DMS 273 (cell line): ENCODE data around the gene P4HB.
A peak's percentile ranks its signal among the peaks of the same experiment; 100 is the strongest.

Experiments used
- DNase-seq: peaks from one replicate; lab custom pipeline; 2025; ENCODE audit not compliant: unreplicated experiment; lab: John Stamatoyannopoulos, UW

P4HB gene

DNA sequence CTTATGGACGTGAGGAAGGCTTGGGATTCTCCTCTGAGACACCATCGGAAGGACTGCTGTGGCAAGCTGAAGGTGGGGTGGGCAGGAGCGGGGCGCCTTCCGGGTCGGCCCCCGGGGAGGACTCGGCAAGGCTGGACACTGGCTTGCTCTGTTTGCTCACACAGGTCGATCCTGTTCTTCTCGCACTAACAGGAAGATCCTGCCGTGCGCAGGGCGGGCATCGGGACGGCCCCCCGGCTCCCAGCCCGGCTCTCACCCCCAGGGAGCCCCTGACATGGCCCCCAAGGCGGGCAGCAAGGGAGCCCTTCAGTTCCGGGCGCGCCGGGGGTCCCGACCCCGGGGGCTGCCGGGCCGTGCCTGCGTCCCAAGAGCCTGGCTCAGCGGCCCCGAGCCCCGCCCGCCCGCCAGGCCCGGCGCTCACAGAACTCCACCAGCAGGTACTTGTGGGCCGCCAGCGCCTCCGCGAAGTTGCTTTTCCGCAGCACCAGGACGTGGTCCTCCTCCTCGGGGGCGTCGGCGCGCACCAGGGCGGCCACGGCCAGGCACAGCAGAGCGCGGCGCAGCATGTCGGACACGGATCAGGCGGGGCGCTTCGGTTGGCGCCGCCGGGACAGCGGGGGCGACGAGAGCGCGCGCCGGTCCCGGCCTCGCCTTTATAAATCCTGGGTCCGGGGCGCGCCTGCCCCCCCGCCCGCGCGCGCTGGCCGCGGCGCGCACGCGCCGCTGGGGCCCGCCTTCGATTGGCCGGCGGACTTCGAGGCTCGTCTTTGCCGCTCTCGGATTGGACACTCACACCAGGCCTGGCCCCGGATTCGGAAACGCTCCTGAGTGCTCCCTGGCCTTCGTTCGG is at the start of gene P4HB:
Gene P4HB, minus strand, starts transcription at position 630 of the 850 bp plus-strand sequence. Its CDS starts 64 bp downstream, at position 566.
- no peak for DNase-seq

GRCh38 chr17:81909231-81909630 is 48.9 kb upstream of the P4HB start:
- DNase-seq, result no peak

- no peak for DNase-seq
These were observed 48.5 kb upstream of the P4HB start for GRCh38 chr17:81908793-81909192.

GRCh38 chr17:81907219-81908145 is 47.1 kb upstream of the P4HB start:
- DNase-seq, result no peak

DNA sequence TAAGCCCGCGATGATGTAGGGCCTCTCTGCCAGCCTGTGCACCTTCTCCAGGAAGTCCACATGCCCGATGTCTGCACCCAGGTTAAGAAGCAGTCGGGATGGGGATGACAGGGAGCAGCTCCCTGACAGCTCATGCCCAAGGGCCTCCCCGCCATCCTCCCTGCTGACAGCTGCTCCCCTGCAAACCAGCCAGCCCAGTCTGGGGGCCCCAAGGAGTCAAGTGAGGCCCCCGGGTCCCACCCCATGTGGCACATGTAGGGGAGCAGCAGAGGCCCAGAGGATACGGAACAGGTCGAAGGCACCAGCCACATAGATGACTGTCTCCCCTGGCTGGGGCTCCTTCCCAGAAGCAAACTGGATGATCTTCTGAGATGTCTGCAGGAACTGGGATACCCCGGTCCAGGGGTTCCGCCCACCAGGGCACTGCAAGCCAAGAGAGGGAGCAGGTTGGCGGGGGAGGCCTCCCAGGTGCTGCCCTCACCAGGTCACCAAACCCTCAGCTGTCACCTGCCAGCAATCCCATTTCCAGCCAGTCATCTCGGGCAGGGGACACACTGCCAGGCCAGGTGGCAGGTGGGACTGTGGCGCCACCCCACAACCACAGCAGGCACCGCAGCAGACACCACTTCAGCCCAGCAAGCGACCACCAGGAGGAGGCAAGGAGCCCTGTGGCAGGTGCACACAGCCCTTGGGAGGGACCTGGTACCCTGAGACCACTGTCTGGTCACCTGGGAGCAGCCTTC is 46.3 kb upstream of the P4HB start:
- DNase-seq, result peak; percentile 36

GRCh38 chr17:81905993-81906392 is 45.7 kb upstream of the P4HB start:
- DNase-seq, result no peak

DNA sequence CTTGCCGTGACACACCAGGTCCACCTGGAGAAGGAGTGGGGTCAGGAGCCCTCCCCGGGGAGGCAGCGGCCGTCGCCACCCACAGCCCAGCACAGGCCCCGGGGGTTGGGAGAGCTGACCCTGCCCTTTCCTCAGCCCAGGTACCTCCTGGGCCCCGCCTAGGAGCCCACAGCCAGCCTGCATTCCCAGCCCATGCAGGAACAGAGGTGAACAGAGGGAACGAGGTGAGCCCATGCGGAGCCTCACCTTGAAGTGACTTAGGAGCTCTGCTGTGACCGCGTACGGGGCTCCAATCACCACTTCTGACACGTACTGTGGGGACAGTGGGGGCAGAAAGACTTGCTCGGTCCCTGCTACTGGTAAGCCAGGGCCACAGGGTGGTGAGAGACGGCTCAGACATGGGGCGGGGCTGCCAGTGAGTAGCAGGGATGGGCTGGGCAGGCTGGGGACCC is 45.1 kb upstream of the P4HB start:
- no peak for DNase-seq

DNA sequence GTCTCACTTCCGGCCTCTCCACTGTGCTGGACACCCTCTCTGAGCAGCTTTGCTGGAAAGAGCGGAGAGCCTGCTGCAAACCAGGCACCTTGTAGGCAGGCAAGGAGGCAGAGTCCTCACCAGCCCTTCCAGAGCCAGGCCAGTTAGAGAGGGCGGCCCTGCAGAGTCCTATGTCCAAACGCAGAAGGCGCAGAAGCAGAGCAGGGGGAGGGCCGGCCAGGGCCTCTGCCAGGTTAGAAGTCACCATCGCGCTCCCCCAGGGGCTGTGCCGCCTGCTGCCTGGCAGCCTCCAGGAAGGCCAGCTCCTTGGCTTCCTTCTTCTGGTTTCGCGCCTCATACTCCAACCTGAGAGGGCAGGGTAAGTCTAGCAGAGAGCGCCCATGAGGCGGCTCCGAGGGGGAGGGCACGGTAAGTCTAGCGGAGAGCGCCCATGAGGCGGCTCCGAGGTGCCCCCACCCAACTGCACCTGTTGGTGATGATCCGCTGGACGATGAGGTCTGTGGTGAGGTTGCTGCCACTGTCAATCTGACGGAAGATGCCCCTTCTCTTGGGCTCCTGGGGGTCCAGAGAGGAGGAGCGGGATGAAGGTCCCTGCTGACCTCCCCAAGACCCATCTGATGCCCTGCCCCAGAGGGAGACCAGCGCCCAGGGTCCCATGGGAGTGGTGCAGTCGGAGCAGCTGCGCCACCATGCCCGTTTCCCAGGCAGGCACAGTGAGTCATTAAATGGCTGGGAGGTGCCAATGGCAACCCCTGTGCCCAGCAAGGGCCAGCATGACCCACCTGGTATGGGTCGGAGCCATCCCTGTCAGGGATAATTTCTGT is 44.5 kb upstream of the P4HB start:
- no peak for DNase-seq

DNA sequence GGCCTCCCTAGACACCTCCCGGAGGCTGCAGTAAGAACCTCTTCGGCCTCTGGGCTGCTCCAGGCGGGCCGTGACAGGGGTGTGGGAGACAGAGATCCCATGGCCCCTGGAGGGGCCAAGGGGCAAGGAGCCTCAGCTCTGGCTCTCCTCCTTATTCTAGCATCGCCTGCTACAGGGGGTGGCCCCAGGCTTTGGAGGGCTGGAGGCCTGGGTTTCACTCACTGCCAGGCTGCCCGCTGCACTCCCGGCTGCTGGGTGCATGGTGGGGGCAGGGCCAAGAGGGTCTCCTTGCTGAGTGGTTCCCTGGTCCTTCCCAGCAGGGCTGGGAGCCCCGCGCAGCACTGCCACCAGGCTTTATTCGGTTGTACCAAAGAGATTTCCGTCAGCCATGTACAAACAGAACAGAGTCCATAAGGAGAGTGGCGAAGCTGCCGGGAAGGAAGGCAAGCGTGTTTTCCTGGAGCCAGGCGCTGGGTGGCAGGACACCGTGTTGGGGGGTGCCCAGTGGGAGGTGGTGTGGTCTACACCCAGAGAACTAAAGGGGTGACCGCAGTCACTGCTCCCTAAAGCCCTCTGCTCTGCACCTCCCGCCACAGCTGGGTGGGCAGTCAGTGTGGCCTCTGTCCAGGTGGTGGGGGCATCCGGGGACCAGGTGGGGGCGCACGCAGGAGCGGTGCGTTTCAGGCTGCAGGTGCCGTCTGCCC is 43.7 kb upstream of the P4HB start:
- no peak for DNase-seq

DNA sequence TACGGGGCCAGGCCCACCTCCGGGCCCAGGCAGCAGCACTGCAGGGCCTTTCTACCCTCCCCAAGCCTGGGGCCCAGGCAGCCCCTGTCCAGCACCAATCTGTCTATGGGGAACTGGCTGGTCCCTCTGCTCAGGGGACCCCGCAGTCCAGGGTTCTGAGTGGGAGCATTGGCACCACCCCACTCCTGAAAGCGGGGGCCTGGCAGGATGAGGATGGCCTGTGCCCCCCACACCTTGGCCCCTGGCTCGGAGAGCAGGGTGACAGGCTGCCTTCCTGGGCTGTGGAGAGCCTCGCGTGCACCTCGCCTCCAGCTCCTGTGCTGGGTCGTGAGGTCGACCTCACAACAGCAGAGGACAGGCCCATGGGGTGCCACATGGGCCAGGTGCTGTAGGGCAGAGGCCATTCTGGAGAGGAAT is 43.1 kb upstream of the P4HB start:
- no peak for DNase-seq

DNA sequence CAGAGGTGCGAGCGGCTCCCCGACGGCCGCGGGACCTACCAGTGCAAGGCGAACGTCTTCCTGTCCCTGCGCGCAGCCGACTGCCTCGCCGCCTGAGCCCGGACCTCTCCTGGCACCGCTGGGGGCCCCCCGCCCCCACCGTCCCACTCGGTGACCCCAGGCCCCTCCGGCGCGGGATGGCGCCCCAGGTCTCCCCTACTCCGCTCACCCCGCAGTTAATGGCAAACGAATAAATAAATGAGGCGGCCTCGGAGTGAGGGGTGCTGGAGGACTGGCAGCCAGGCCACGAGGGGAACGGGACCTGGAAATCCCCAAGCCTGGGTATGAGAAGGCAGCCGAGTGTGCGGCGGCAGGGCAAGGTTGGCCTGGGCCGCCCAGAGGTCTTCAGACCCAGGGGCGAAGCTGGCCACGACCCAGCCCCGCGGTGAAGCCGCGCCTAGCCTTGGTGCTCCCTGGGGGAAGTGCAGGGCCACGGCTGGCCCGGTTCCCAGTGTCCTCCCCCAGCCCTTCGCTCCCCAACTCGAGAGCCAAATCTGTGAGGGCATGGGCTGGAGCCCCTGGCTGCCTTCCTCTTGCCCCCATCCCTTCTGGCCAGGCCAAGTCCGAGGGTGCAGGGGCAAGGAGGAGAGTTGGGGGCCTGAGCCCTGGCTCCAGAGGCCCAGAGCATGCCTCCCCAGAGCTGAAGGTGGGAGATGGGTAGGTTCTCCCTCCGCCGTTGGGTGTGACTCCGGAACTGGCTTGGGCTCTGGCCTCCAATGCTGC is 42.5 kb upstream of the P4HB start:
- DNase-seq, result no peak

GRCh38 chr17:81902023-81902652 is 41.8 kb upstream of the P4HB start, which contains the start of gene NPB:
TSS of gene NPB (plus strand) at chr17:81902238. CDS start at chr17:81902278, 40 bp downstream.
- peak; percentile 67 for DNase-seq

- DNase-seq, result no peak
These were observed 41.1 kb upstream of the P4HB start for GRCh38 chr17:81901167-81902022.

DNA sequence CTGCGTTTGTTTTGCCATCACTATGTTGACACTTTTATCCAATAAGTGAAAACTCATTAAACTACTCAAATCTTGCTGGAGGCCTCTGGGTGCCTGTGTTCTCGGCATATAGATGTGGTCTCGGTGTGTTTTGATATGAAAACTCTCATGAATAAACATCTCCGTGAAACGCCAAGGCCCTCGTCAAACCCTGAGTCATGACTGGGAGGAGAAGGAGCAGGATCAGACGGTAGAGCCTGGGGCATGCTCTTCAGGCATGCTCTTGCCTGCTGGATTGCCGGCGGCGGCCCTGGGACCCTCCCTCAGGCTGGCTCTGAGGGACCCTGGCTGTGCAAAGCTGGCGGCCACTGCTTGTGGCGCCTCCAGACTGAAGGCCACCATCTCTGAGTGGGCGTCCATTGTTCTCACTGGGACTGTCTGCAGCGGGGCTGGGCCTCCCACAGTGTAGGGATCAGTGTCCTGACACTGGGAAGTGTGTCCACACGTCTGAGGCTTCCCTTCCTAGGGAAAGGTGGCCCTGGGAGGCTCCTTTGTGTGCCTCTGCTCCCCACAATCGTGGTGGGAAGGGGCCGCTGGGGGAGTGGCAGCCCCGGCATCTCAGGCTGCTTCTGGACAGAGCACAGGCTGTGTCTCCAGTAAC is 40.0 kb upstream of the P4HB start:
- no peak for DNase-seq

DNA sequence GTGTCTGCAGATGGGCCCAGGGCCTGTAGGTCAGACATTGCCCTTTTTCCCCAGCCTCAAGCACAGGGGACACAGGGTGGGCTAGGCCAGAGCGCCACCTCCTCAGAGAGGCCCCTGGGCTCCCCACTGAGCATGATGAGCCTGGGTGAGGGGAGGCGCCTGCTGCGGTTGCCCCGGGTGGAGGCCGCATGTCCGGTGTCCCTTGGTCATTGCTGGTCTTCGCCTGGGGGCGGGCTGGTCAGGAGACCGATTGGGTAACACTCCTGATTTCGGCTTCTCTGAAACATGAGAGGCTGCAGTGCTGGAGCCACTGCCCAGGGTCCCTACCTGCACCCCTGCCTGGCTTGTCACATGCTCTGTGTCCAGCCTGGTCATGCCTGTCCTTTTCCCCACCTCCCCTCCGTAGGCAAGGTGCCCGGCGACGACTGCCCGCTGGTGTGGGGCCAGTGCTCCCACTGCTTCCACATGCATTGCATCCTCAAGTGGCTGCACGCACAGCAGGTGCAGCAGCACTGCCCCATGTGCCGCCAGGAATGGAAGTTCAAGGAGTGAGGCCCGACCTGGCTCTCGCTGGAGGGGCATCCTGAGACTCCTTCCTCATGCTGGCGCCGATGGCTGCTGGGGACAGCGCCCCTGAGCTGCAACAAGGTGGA is 39.3 kb upstream of the P4HB start:
- DNase-seq, result no peak

DNA sequence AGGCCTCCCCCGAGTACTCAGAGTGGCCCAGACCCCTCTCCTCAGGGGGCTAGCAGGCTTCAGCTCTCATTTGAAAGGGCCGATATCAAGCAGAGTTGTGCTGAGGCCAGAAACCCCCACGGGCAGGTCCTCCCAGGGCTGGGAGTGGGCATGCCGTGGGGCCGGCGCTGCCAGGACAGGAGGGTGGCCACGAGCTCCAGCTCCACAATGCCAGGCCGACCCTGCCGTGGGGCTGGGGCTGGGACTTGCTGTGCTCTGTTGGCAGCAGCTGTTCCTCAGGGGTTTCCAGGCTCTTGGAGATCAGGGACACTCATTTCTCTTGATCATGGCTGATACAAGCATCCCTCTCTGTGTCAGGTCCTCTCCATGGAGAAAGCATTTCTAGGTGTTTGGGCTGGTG is 38.5 kb upstream of the P4HB start:
- DNase-seq, result no peak
